Ovary (tissue), 9 donors: ENCODE results near the gene TIMP1. TPM values are rescaled to one million over a fixed set of nuclear protein-coding genes. Genes with fewer than 3 reads are reported as not detected.

Experiments
- DNase-seq, 5 donors: peaks; one replicate each; pipeline ENCODE4 v3.0.0-alpha.2; 2019 to 2020
- H3K27ac ChIP-seq, 2 donors: fragments of 200-600 bp; one replicate each; pipeline versions ENCODE4 v1.5.1 to v1.8.0; 2019 to 2022
- H3K27me3 ChIP-seq: fragments of 200-600 bp; one replicate; pipeline ENCODE4 v1.8.0; 2022
- H3K36me3 ChIP-seq: fragments of 200-600 bp; sonication (generic); one replicate; pipeline ENCODE4 v1.5.1; 2019
- H3K4me1 ChIP-seq: one replicate; pipeline ENCODE4 v1.8.1; 2013; ENCODE audit warnings: mild to moderate bottlenecking, moderate library complexity; ENCODE audit not compliant: insufficient read depth
- H3K4me3 ChIP-seq: fragments of 200-600 bp; sonication (generic); one replicate; pipeline ENCODE4 v1.5.1; 2017
- H3K9me3 ChIP-seq, 2 donors: fragments of 200-600 bp in 1 of 2; sonication (generic) in 1 of 2; one replicate each; pipeline versions ENCODE4 v1.5.1 to v1.8.1; 2013 to 2019; ENCODE audit warnings: mild to moderate bottlenecking in 1 of 2, moderate library complexity in 1 of 2
- CTCF ChIP-seq, 3 donors: fragments of 450-650 bp in 2 of 3; fragments of 200-600 bp in 1 of 3; IDR thresholded peaks; one replicate each; pipeline versions ENCODE4 v1.5.1 to v1.8.0; 2016 to 2022; ENCODE audit warnings: antibody characterized with exemption in 3 of 3, mild to moderate bottlenecking in 1 of 3
- EP300 ChIP-seq: sonication (generic); formaldehyde crosslinking; IDR thresholded peaks from one replicate; pipeline ENCODE4 v1.6.1; 2017; ENCODE audit warnings: antibody characterized with exemption
- POLR2A ChIP-seq: fragments of 450-650 bp; IDR thresholded peaks from one replicate; pipeline ENCODE4 v1.6.1; 2017; ENCODE audit warnings: antibody characterized with exemption, mild to moderate bottlenecking, moderate library complexity
- WGBS, 3 donors: extraction: QIAGEN DNeasy Blood & Tissue Kit in 1 of 3; methylation state at CpG; one replicate each; pipeline versions ENCODE4 v1.1.5 to v1.1.7; 2013 to 2017; 5-methylcytosine and 5-hydroxymethylcytosine counted together
- intact Hi-C, 4 donors: fragments of 100-400 bp; cut with DNase I; formaldehyde crosslinking; loops; one replicate each; pipeline versions ENCODE4 v1.11.0 to v1.15.1; 2022 to 2023
- polyA plus RNA-seq, 2 donors: library from polyadenylated mRNA; stranded (reverse); fragments of 200-250 nt in 1 of 2; fragments of 350-450 nt in 1 of 2; fragmentation: Illumina TruSeq in 1 of 2; extraction: RNeasy Lipid Tissue Mini Kit (QIAGEN cat#74804) in 1 of 2; gene quantifications; one replicate each; pipeline ENCODE4 v1.2.3, GENCODE V29; 2013 to 2014
- total RNA-seq, 7 donors: library from RNA; depleted of rRNA in 2 of 7; stranded (reverse); fragments of >200 nt in 2 of 7; fragmentation: NEBNext Ultra II Directional in 3 of 7; extraction: Animal tissue kit (Norgen Biotek cat#: 25700) in 3 of 7; gene quantifications; one replicate each; pipeline versions ENCODE4 v1.1.0 to v1.2.4, GENCODE V29; 2016 to 2023
- donor health status: DM: no; HTN: no; CAD: no; lungs with moderate emphysema.
- donor health status: DM: no; HTN: no; CAD: no.
- donor health status: Bipolar disorder and iron deficiency.
- donor health status: DM: yes; HTN: yes; CAD: no.
- donor health status: DM: no; HTN: no; CAD: no.
- donor health status: DM: yes; HTN: yes; CAD: no.

The TIMP1 gene
- total and polyA plus RNA-seq, 9 donors: 247 to 1,380 (median 617) TPM

GRCh38 chrX:47574076-47574546, 8.1 kb upstream of the TIMP1 start:
- H3K27me3 ChIP-seq: no peaks in the 10 kb centered on the region
- no peaks in the 10 kb centered on the region for H3K36me3 ChIP-seq
- intact Hi-C loops: loop anchor here in 2 of 4 donors (10.0 kb wide), 2 partner anchors 59 to 71 kb away; no protein-coding TSS in a partner anchor
- H3K4me3 ChIP-seq: peak overlapping the region; percentile 31
- TF ChIP-seq EP300: no peak
- no peak for TF ChIP-seq CTCF (IDR thresholded peaks at IDR 0.05)
- TF ChIP-seq POLR2A: no peak
- H3K27ac ChIP-seq: peak overlapping the region; percentile 78 to 90
- DNase-seq: peak; percentile 45 to 75 (median 62)
- no peaks in the 10 kb centered on the region for H3K9me3 ChIP-seq
- H3K4me1 ChIP-seq: peaks cover 7% of the 10 kb centered on the region
- WGBS, 3 donors: 27 to 41% (median 28%) methylated on average over 30 to 41 of the region's 41 CpGs

- Histone ChIP-seq H3K36me3 (no peaks in the 10 kb centered on the region), H3K9me3 (no peaks in the 10 kb centered on the region), H3K27ac (peak overlapping the region; percentile 78 to 90), H3K27me3 (no peaks in the 10 kb centered on the region), H3K4me1 (peaks cover 7% of the 10 kb centered on the region), H3K4me3 (no peak overlapping the region)
- WGBS, 3 donors: 57 to 66% (median 57%) methylated on average over 24 to 27 of the region's 27 CpGs
- intact Hi-C loops: loop anchor here in 2 of 4 donors (10.0 kb wide), 2 partner anchors 60 to 70 kb away; no protein-coding TSS in a partner anchor
- peak in 1 of 5 donors; percentile 20 for DNase-seq
- TF ChIP-seq CTCF (IDR thresholded peaks at IDR 0.05): no peak
- TF ChIP-seq POLR2A: no peak
- TF ChIP-seq EP300: no peak
Observed at GRCh38 chrX:47574547-47575301, 7.5 kb upstream of the TIMP1 start.

GRCh38 chrX:47576021-47576898, 6.0 kb upstream of the TIMP1 start:
- intact Hi-C loops: loop anchor here in 2 of 4 donors (10.0 kb wide), 2 partner anchors 61 to 69 kb away; no protein-coding TSS in a partner anchor
- Histone ChIP-seq H3K9me3 (no peaks in the 10 kb centered on the region), H3K4me3 (no peak overlapping the region), H3K27me3 (no peaks in the 10 kb centered on the region), H3K36me3 (no peaks in the 10 kb centered on the region), H3K27ac (no peak overlapping the region), H3K4me1 (peaks cover 7% of the 10 kb centered on the region)
- no peak for DNase-seq
- TF ChIP-seq EP300 (no peak), CTCF (IDR thresholded peaks at IDR 0.05) (no peak), POLR2A (no peak)
- WGBS, 3 donors: 88 to 90% (median 89%) methylated on average over 20 of the region's 20 CpGs

GRCh38 chrX:47577424-47577823, 4.8 kb upstream of the TIMP1 start:
- H3K27me3 ChIP-seq: no peaks in the 10 kb centered on the region
- intact Hi-C loops: loop anchor here in 2 of 4 donors (10.0 kb wide), 2 partner anchors 63 to 67 kb away; no protein-coding TSS in a partner anchor
- 44 to 57% (median 50%) methylated on average over 9 of the region's 9 CpGs for WGBS, 3 donors
- no peak overlapping the region for H3K27ac ChIP-seq
- DNase-seq: peak in 1 of 5 donors; percentile 19
- no peaks in the 10 kb centered on the region for H3K36me3 ChIP-seq
- TF ChIP-seq EP300: no peak
- no peak for TF ChIP-seq POLR2A
- TF ChIP-seq CTCF (IDR thresholded peaks at IDR 0.05): no peak
- H3K4me3 ChIP-seq: no peak overlapping the region
- H3K4me1 ChIP-seq: peaks cover 8% of the 10 kb centered on the region
- no peaks in the 10 kb centered on the region for H3K9me3 ChIP-seq
